ENCODE measurements around the gene PRKAG2.

DNA sequence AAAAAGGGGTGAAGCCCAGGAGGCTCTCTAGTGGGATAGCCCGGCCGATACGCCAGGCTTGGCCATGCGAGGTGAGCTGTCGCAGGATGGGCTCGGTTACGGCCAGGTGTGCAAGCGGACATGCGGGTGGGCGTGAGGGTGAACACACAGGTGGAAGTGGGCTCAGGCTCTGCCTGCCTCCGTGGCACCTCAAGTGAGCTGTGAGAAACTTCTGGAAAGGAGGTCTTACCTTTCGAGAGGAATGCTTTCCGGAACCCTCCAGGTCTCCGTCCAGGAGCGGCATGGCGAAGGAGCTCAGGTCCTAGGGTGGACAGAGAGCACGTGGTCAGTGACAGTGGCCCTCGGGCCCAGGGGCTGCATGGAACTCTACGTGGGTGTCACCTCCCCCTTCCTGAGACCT, 90.7 kb downstream of the PRKAG2 start:
- TF ChIP-seq POLR2AphosphoS5 (IDR thresholded peaks at IDR 0.05; ENCODE audit: low read depth, low read length): no peak
- no peak for TF ChIP-seq POLR2A (IDR thresholded peaks at IDR 0.05; ENCODE audit: low read depth, low read length)
- TF ChIP-seq SPI1 (IDR thresholded peaks at IDR 0.05; ENCODE audit: low read depth, low read length): no peak
- no peak for TF ChIP-seq TAF1 (IDR thresholded peaks at IDR 0.05; ENCODE audit: low read depth, low read length)

Measured in GM12891 (cell line).